ENCODE results near the gene PLEKHM3.

PLEKHM3 gene

GRCh38 chr2:207831584-207832248 is 193.6 kb downstream of the PLEKHM3 start:
- FAIRE-seq (no peak), DNase-seq (ENCODE audit: insufficient read length, low spot score) (no peak)
- TF ChIP-seq PAX5 (IDR thresholded peaks at IDR 0.05; ENCODE audit: insufficient read depth, low read length, severe bottlenecking) (no peak), POU2F2 (IDR thresholded peaks at IDR 0.05; ENCODE audit: low read depth, low read length) (no peak), TAF1 (IDR thresholded peaks at IDR 0.05; ENCODE audit: low read depth, low read length) (no peak), POLR2AphosphoS5 (IDR thresholded peaks at IDR 0.05; ENCODE audit: low read depth, low read length) (no peak), POLR2A (IDR thresholded peaks at IDR 0.05; ENCODE audit: low read depth, low read length) (no peak), SPI1 (IDR thresholded peaks at IDR 0.05; ENCODE audit: low read depth, low read length) (no peak)

GRCh38 chr2:207830778-207831438 is 194.4 kb downstream of the PLEKHM3 start:
- TF ChIP-seq POLR2A (IDR thresholded peaks at IDR 0.05; ENCODE audit: low read depth, low read length), result no peak
- TF ChIP-seq POU2F2 (IDR thresholded peaks at IDR 0.05; ENCODE audit: low read depth, low read length), result no peak
- TF ChIP-seq SPI1 (IDR thresholded peaks at IDR 0.05; ENCODE audit: low read depth, low read length), result no peak
- TF ChIP-seq TAF1 (IDR thresholded peaks at IDR 0.05; ENCODE audit: low read depth, low read length), result no peak
- TF ChIP-seq POLR2AphosphoS5 (IDR thresholded peaks at IDR 0.05; ENCODE audit: low read depth, low read length), result no peak
- no peak for TF ChIP-seq PAX5 (IDR thresholded peaks at IDR 0.05; ENCODE audit: insufficient read depth, low read length, severe bottlenecking)
- no peak for DNase-seq (ENCODE audit: insufficient read length, low spot score)
- FAIRE-seq, result no peak

- DNase-seq (ENCODE audit: insufficient read length, low spot score) (no peak), FAIRE-seq (no peak)
Measured at GRCh38 chr2:207828361-207829057, 196.8 kb downstream of the PLEKHM3 start.

GRCh38 chr2:207825978-207826377 is 199.3 kb downstream of the PLEKHM3 start:
- DNase-seq (ENCODE audit: insufficient read length, low spot score) (no peak), FAIRE-seq (no peak)
- TF ChIP-seq POLR2AphosphoS5 (IDR thresholded peaks at IDR 0.05; ENCODE audit: low read depth, low read length), result no peak
- no peak for TF ChIP-seq POLR2A (IDR thresholded peaks at IDR 0.05; ENCODE audit: low read depth, low read length)
- no peak for TF ChIP-seq TAF1 (IDR thresholded peaks at IDR 0.05; ENCODE audit: low read depth, low read length)
- TF ChIP-seq PAX5 (IDR thresholded peaks at IDR 0.05; ENCODE audit: insufficient read depth, low read length, severe bottlenecking), result no peak
- no peak for TF ChIP-seq SPI1 (IDR thresholded peaks at IDR 0.05; ENCODE audit: low read depth, low read length)
- no peak for TF ChIP-seq POU2F2 (IDR thresholded peaks at IDR 0.05; ENCODE audit: low read depth, low read length)

More at GRCh38 chr2:207828361-207829057, 196.8 kb downstream of the PLEKHM3 start:
- TF ChIP-seq POLR2A (IDR thresholded peaks at IDR 0.05; ENCODE audit: low read depth, low read length), result no peak
- no peak for TF ChIP-seq POLR2AphosphoS5 (IDR thresholded peaks at IDR 0.05; ENCODE audit: low read depth, low read length)
- no peak for TF ChIP-seq POU2F2 (IDR thresholded peaks at IDR 0.05; ENCODE audit: low read depth, low read length)
- TF ChIP-seq TAF1 (IDR thresholded peaks at IDR 0.05; ENCODE audit: low read depth, low read length), result no peak
- no peak for TF ChIP-seq PAX5 (IDR thresholded peaks at IDR 0.05; ENCODE audit: insufficient read depth, low read length, severe bottlenecking)
- no peak for TF ChIP-seq SPI1 (IDR thresholded peaks at IDR 0.05; ENCODE audit: low read depth, low read length)

- FAIRE-seq, result no peak
- DNase-seq (ENCODE audit: insufficient read length, low spot score), result no peak
- no peak for TF ChIP-seq PAX5 (IDR thresholded peaks at IDR 0.05; ENCODE audit: insufficient read depth, low read length, severe bottlenecking)
- no peak for TF ChIP-seq TAF1 (IDR thresholded peaks at IDR 0.05; ENCODE audit: low read depth, low read length)
Measured at GRCh38 chr2:207825045-207825954, 200.0 kb downstream of the PLEKHM3 start.

- no peak for FAIRE-seq
- no peak for TF ChIP-seq TAF1 (IDR thresholded peaks at IDR 0.05; ENCODE audit: low read depth, low read length)
- no peak for TF ChIP-seq POLR2A (IDR thresholded peaks at IDR 0.05; ENCODE audit: low read depth, low read length)
- TF ChIP-seq POLR2AphosphoS5 (IDR thresholded peaks at IDR 0.05; ENCODE audit: low read depth, low read length), result no peak
- TF ChIP-seq PAX5 (IDR thresholded peaks at IDR 0.05; ENCODE audit: insufficient read depth, low read length, severe bottlenecking), result no peak
- no peak for TF ChIP-seq SPI1 (IDR thresholded peaks at IDR 0.05; ENCODE audit: low read depth, low read length)
- no peak for TF ChIP-seq POU2F2 (IDR thresholded peaks at IDR 0.05; ENCODE audit: low read depth, low read length)
Measured at GRCh38 chr2:207823865-207824264, 201.5 kb downstream of the PLEKHM3 start.

GRCh38 chr2:207819839-207820784 is 205.2 kb downstream of the PLEKHM3 start:
- no peak for TF ChIP-seq POLR2A (IDR thresholded peaks at IDR 0.05; ENCODE audit: low read depth, low read length)
- TF ChIP-seq POU2F2 (IDR thresholded peaks at IDR 0.05; ENCODE audit: low read depth, low read length), result no peak
- no peak for TF ChIP-seq POLR2AphosphoS5 (IDR thresholded peaks at IDR 0.05; ENCODE audit: low read depth, low read length)
- TF ChIP-seq TAF1 (IDR thresholded peaks at IDR 0.05; ENCODE audit: low read depth, low read length), result no peak
- no peak for TF ChIP-seq SPI1 (IDR thresholded peaks at IDR 0.05; ENCODE audit: low read depth, low read length)
- no peak for TF ChIP-seq PAX5 (IDR thresholded peaks at IDR 0.05; ENCODE audit: insufficient read depth, low read length, severe bottlenecking)
- DNase-seq (ENCODE audit: insufficient read length, low spot score) (no peak), FAIRE-seq (no peak)

More at GRCh38 chr2:207823865-207824264, 201.5 kb downstream of the PLEKHM3 start:
- no peak for DNase-seq (ENCODE audit: insufficient read length, low spot score)

Measured in GM12891 (cell line).